GM21576 (cell line): ENCODE measurements around the gene PPP2R2D.
"Not testable (repeated sequence)": the region's sequence is repeated elsewhere in the genome, so short reads cannot be mapped to it uniquely, and the experiment has no call there.

Source experiments
- ATAC-seq: cut with Tn5 transposase; IDR thresholded peaks from one replicate; pipeline ENCODE4 v1.9.1; 2021; ENCODE audit warnings: mild to moderate bottlenecking, moderate library complexity; ENCODE audit not compliant: unreplicated experiment

Gene PPP2R2D

GRCh38 chr10:131972474-131973071 is 71.8 kb downstream of the PPP2R2D start:
- ATAC-seq: no peak

DNA sequence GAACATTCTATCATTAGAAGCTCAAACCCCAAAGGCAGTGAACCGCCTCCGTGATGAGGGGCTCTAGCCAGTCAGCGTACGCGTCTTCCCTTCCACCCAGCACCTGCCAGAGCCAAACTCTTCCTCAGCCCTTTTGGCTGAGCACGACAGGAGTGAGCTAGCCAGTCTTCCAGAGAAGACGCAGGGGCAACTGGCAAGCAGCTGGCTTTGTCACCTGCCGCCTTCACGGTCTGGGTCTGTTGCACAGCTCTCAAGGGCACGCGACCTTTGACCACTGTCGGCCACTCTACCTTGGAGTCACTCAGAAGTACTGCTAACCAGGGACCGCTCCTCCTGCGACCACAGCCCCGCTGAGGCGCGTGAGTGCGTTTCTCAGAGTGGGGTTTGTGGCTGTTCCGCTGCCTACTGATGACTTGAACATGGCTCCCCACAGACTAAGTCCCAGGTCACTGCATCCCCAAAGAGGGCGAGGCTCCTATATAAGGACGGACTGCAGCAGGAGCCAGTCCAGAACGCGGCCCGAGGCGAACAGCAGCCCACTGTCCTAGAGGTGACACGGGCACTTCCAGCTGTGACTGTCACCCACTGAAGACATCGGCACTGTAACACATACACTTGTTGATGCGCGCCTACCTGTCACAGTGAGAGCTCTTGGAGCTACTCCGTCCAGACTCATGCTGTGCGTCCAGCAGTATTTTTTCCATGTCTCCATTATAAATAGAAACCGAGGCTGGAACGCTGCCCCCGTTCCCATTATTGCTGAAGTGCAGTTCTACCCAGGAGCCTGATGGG is 72.5 kb downstream of the PPP2R2D start:
- no peak for ATAC-seq

- ATAC-seq: no peak
Observed at GRCh38 chr10:131974034-131974817, 73.4 kb downstream of the PPP2R2D start.

DNA sequence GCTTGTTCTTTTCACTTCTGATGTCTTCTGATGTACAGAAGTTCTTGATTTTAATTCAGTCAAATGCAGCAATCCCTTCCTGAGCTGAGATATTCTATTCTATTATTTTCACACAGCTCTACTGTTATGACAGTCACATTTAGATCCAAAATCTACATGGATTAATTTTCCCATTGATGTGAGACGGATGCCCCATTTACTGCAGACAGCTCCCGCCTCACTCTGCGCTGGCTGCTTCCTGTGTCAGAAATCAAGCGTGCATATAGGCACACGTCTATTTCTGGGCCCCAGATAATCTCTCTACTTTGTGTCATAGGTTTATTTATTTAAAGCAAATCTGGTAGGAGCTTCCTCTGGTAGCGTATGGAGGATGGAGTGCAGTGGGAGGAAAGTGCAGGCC is 74.2 kb downstream of the PPP2R2D start:
- ATAC-seq: no peak

DNA sequence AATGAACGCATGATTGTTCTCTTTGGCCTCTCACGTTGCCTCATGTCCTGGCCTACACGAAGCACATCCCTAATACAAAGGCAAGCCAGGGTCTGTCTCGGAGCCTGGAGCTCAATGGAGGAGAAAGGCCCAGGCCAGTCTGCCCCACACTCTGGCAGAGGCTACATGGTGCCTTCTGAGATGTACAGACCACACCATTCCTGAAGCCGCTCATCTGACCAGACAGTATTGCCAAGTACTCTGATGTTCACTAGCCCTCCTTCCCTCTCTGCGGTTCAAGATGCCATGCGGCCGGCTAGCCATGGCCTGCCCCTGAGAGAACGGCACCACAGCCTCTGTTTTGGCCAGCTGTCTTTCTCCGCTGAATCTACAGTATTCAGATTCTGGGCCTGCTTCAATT is 75.0 kb downstream of the PPP2R2D start:
- no peak for ATAC-seq

DNA sequence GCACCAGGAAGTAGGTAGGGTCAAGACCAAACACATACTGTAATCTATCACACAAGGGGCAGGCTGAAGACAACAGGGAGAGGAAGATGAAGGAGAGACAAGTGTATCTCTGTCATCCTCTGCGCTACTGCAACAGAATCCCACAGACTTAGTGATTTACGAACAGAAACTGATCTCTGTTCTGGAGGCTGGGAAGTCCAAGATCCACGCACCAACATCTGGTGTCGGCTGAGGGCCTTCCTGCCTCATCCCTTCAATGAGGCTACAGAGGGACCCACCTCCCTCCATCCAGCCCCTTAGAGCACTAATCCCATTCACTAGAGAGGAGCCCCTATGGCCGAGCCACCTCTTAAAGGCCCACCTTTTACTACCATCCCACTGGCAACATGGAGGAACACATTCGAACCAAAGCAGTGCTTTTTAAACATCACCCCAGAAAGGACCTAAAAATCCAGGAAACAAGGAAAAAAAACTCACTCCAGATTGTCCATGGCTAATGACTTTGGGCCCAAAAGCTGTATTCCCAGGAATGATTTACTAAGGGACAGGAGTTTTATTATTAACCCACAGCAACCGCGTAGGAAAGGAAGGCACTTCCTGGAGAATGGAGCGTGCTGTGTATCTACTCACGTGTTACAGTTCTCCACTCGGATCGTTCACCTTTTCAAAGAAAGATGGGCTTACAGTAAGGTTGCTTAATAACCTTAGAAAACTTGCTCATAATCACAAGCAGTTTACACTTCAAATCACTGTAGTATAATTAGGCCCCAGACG is 76.7 kb downstream of the PPP2R2D start:
- ATAC-seq: no peak

DNA sequence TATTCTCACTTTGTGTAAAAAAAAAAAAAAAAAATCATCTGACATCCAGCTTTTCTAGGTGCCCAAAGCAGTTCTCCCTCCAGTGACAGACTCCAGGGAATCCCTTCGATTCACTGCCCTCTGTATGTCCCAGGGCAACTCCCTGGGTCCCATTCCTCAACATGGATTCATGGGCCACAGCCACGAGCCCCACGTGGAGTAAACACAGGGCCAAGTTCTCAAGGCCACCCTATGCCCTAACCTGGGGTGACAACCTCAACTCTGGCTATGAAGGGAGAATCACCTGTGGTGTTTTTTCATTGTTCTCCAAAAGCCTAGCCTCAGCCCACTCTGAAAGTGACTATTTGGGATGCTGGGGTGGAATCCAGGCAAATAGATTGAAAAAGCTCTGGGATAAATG is 77.6 kb downstream of the PPP2R2D start:
- no peak for ATAC-seq

DNA sequence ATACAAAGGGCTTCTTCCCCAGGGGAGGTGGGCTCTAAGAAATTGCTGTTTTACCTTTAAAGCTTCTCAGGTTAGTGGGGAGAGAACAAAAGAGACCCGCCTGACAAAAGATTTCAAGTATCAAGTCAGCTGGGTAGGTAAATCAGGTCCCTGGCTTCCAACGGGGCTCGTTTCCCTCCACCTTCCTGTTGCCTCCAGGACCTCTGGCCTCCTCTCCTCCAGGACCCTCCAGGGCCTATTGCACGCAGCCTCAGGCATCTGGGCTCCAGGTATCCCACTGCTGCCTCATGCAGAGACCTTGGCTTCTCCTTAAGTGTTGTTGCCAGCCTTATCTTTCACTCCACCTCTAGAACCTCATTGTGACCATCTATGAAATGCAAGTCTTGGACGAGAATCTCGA is 78.0 kb downstream of the PPP2R2D start:
- no peak for ATAC-seq

- ATAC-seq: no peak
Observed at GRCh38 chr10:131979336-131979735, 78.5 kb downstream of the PPP2R2D start.

DNA sequence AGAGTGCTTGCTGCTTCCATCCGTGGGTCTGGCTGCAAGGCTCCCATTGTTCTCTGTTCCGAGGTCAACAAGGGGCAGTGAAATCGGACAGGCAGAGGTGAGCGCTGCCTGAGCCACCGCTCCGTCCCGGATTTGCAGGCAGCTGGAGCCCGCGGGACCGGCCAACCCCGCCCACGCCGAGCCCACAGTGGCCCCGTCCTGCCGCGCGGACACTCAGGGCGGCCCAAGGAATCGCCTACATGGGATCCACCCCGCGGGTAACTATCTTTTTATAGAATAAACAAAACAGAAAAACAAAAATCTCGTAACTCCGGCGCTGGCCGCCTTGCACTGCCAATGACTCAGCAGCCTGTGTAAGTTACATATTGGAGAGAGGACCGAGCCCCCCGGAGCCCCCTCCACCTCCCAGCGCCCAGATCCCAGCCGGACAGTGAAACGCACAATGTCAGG is 79.0 kb downstream of the PPP2R2D start:
- no peak for ATAC-seq

DNA sequence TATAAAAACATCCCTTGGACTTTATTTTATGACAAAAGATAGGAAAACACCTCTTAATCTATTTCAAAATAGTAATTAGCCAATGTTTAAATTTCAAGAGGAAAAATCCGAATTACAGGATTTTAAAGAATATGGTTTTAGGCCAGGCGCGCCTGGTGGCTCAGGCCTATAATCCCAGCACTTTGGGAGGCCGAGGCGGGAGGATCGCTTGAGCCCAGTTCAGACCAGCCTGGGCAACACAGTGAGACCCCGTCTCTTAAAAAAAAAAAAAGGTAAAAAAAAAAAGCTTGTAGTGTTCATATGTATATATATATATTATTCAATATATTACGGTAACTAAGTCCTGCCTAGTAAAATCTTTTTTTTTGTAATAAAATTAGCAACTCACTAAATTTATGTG is 79.5 kb downstream of the PPP2R2D start:
- ATAC-seq: no peak

DNA sequence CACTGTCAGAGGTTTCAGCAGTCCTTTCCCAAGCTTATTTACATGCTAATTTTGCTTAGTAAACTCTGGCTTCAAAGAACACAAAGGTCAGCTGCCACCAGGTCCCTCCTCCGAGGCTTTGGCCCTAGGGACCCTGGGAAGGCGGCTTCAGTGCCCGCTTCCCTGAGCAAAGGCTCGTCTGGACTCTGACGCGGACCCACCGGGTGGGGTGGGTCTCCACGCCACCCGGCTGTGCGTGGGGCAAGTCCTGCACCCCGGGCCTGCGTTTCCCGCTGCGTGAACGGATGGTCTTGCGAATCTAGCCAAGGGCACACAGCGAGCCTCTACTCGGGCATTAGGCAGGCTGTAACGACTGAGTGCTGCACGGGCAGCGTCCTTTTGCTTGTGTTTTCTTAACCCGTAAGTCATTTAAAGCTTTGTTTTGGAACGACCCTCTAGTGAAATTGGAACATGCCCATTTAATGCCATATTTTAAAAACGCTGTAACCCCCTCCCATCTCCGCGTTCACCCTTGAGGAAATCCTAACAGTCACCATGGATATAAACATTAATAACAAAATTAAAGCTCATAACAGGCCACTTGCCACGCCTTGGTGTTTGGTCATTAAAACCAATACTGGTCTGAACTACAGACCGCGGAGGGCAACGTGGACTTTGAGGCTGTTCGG is 80.1 kb downstream of the PPP2R2D start:
- no peak for ATAC-seq

DNA sequence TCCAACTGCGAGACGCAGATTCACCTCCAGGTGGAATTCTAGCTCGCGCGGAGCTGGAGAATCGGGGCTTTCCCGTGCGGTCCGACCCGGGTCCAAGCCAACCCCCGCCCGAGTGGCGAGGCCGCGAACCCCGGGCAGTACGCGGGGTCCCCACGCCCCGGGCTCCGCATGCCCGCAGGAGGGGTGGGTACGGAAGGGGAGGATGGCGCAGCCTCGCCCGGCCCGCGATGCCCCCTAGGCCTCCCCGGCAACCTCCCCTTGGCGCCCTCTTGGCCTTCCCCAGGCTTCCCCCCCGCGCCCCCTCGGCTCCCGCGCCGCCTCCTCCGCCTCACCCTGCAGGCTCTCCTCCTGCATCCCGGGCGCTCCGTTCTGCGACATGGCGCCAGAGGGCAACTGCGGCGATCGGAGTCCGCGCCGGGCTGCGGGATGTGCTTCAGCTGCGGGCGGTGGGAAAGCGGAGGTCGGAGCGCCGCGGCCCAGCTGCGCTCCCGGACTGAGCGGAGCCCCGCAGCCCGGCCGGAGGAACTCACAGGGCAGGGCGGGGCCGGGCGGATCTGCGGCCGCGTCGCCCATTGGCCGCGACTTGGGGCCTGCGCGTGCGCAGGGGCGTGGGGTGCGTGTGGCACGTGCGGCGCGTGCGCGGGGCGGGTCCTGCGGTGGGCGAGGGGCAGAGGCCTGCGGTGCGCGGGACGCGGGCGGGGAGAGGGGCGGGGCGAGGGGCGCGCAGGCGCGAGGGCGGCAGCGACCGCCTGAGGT is 80.8 kb downstream of the PPP2R2D start, which contains the start of gene BNIP3:
TSS of gene BNIP3 (minus strand) at position 495 of the 756 bp plus-strand sequence. CDS start at position 378, 117 bp downstream.
- peak; percentile 84 for ATAC-seq

DNA sequence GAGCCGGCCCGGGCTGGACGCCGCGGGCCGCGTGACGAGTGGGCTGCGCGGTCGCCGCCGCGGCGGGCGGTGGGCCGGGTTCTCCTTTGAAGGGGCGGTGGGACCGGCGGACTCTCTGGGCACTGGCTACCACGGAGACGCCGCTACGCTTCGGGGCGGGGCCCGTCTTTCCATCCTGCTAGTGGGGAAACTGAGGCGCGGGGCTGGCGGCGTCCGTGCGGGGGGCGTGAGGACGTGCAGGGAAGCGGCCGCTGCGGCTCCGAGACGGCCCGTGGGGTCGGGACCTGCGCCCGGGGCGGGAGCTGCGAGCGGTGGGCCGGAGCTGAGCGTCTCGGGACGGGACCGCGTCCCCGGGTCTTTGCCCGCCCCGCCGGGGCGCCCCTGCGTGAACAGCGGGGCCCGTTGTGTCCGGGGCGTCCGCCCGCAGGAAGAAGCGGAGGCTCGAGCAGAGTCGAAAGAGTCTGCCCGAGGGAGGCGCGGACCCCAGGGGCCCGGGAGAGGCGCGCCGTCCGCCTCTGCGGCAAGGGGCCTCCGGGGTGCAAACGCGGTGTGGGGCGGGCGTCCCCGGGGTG is 81.5 kb downstream of the PPP2R2D start:
- ATAC-seq: peak; percentile 27

GRCh38 chr10:131982796-131983195 is 82.0 kb downstream of the PPP2R2D start:
- no peak for ATAC-seq

GRCh38 chr10:131983780-131984179 is 83.0 kb downstream of the PPP2R2D start:
- no peak for ATAC-seq

- not testable (repeated sequence) for ATAC-seq
Observed at GRCh38 chr10:131986851-131987250, 86.0 kb downstream of the PPP2R2D start.

GRCh38 chr10:131987301-131987700 is 86.5 kb downstream of the PPP2R2D start:
- ATAC-seq: not testable (repeated sequence)

DNA sequence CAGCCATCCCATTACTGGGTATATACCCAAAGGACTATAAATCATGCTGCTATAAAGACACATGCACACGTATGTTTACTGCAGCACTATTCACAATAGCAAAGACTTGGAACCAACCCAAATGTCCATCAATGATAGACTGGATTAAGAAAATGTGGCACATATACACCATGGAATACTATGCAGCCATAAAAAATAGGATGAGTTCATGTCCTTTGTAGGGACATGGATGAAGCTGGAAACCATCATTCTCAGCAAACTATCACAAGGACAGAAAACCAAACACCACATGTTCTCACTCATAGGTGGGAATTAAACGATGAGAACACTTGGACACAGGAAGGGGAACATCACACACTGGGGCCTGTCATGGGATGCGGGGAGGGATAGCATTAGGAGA is 87.0 kb downstream of the PPP2R2D start:
- not testable (repeated sequence) for ATAC-seq
